NCI-H446 (cell line): ENCODE measurements around the gene INS.

ENCODE experiments used
- DNase-seq, 2 experiments: peaks; one replicate each; lab custom pipeline; 2025; lab: John Stamatoyannopoulos, UW

Gene INS

DNA sequence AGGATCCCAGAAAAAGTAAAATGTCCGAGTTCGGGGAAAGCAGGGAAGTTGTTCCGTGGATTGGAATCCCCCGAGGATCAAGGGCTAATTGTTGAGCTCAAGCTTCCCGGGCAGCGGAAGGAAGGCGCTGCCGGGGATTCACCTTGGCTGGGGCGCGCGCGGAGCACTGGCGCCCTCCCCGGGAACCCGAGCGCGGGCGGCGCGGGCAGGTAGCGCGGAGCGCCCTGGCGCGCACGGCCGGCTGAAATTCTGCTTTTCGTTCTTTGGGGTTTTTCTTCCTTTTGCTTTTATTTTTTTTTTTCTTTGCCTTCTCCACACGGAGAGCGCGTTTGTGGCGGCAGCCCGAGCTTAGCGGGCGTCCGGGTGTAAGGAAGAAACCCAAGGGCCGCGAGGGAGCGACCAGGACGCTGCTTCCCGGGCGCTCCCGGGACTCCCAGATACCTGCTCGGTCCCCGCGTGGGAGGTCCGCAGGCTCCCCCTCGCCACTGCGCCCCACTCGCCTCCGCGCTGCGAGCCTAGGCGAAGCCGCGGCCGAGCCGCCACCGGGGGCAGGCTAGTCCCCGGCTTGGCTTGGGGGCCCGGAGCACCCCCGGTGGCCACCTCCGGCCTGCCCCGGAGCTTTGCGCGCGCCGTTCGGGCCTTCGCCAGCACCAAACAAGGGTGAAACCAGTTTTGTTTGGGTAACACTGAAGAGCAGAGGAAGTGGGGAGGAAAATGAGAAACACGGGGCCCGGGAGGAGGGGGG is 17.0 kb downstream of the INS start:
- DNase-seq: no peak

DNA sequence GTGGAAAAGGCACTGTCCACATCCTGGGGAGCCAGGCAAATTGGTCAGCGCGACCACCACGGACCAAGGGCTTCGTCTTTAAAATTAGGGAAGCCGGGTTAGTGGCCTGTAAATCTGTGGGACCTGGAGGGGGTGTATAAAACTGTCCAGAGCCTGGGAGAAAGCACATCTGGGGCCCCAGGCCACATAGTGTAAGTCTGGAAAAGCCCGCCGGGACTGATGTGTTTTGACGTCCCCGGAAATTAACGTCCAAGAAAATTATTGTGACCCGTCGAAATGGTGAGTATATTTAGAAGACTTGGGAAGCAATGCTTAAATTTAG is 17.6 kb downstream of the INS start:
- no peak for DNase-seq

DNA sequence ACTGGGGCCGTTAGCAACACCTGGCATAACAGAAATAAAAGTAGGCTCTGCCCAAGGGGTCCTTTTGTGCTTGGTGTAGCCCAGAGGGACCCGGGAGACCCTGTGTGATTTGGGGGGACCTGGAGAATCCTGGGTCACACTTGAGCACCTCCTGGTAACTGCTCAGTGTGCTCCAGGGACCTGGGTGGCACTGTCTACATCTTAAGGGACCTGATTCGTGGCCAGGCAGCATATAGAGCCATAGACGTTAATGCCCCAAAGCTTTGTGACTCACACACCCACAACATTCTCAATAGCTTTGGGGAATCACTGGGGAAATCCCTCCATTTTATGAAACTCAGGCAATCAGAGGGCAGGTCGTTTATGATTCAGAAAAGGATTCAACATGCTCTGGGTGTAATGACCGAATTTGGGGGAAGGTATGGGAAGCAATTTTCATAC is 18.2 kb downstream of the INS start:
- no peak for DNase-seq

DNA sequence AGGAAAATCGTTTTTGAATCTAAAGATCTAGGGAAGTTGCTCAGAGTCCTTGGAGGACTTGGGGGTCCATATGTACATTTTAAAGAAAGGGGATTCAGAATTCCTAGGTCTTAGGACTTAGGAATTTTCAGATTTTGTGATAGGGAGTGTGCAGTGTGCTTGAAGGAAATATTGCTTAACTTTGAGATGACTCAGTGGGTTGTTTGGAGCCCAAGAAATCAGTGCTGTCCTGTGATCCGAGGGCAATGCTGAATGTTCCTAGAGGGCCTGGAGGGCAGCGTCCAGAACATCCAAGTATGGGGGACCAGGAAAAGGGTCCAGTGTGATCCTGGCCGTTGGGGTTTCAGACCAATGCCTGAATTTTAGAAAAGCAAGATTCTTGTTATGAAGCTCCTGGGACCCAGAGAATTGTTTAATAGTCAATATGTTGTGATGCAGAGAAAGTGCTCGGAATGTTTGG is 18.7 kb downstream of the INS start:
- DNase-seq: no peak

DNA sequence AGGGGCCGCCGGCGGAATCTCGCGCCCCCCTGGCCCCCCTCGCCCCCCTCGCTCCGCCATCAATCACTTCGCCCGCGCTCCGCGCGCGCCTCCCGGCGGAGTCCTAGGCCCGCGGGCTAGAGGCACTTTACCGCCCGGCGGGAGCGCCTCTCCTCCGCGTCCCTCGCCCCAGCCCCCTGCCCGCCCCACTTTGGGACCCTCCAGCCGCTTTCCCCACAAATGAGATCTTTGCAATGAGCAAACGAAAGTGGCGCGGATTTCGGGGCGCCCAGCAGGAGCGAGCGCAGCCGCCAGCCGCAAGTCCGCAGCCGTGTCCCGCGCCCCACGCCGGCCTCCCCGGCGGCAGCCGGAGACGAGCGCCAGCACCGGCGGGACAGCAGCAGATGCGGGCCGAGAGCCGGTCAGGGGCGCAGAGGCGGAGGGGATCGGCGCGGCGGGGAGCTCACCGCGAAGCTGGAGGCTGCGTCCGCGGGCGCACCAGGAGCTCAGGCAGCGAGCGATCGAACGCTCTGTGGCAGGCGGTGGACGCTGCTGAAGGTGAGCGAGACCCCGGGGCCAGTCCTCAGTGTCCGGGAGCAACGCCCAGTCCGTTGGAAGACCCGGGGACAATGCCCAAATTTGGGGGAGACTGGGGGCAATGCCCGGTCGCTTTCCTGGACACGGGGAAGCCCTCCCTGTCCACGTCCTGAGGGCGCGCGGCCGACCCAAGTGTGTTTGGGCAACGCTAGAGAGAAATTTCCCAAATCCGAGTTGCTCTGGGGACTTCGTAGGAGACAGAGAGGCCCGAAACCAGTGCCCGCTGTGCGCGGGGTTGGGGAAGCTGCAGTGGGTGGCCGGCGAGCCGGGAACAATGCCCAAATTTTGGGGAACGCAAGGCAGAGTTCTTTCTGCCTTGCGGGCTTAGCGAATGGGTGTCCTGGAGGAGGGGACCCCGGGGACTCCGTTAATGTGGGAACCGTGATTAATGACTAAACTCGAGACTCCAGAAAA is 20.3 kb downstream of the INS start:
- no peak for DNase-seq

DNA sequence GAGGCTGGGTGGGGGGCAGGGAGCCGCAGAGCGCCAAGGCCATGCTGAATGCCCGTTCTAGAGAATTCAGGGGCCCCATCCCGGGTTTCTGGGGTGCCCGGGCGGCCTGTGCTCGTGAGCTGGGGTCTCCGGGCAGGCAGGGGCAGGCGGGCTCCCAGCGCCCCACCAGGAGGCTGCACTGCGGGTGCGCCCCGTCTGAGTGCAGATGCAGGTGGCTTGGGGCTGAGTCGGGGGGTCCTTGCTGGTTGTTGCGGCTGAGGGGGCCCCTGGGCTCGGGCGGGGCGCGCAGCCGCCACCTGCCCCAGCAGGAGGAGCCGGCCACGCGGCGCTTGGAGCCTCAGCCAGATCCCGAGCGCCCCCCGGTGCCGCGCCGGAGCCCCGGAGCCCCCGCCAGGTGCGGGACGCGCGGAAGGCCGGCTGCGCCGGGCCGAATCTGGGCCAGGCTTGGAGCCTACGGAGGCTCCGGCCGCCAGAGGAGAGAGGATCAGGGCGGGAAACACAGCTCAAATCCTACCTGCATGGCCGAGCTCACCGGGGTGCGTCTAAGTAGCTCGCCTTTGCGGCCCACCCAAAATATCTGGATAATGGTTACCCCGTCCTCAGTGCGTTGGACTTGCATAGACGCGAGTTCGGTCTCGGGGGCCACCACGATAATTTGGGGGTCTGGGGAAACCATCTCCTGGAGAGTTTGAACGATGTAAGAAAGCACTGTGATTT is 21.2 kb downstream of the INS start:
- DNase-seq: no peak

DNA sequence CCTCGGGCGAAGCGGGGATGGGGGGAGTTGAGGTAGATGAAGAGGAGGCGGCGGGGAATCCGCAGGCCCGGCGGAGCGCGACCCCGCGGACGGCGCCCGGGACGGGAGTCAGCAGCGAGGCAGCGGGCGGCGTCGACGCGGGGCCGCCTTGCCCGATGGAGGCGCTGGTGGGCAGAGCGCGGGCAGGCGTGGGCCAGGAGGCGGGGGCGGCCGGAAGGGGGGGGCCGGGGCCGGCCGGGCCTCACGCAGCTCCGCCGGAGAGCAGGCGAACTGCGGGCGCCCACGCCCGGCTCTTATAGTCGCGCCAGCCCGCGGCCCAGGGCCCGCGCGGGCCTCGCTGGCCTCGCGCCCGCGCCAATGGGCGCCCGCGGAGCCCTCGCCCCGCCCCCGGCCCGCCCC is 21.9 kb downstream of the INS start, which contains the start of gene IGF2:
IGF2 (minus strand) TSS at position 267 of the 399 bp plus-strand sequence. CDS start 3,866 bp downstream, outside the sequence.
- DNase-seq: no peak

DNA sequence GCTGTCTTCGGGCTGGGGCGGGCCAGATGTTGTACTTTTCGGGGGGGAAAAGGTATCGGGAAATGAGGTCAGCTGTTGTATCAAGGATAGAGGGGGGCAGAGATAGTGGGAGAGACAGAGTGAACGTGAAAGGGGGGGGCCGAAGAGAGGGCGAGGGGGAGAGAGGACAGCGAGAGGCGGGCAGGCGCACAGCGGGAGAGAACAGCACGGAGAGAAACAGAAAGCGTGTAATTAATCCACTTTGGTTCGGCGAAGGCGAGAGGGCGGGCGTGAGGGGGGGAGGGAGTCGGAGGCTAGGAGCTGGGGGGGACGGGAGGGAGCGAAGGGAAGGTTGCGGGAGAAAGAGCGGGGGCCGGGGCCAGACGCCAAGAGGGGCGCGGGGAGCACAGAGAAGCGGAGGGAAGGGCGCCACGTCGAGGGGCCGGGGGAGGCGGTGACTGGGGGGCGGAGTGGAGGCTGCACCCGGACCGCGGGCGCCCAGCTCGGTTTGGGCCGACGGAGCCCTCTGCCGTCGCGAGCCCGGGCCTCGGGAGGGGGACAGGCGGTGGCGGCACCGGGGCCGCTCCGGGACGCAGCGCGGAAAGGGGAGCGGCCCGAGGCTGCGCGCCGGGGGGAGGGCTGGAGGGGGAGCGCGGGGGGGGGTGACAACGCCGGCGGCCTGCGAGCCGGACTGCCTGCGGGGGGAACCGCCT is 22.4 kb downstream of the INS start:
- DNase-seq: no peak

DNA sequence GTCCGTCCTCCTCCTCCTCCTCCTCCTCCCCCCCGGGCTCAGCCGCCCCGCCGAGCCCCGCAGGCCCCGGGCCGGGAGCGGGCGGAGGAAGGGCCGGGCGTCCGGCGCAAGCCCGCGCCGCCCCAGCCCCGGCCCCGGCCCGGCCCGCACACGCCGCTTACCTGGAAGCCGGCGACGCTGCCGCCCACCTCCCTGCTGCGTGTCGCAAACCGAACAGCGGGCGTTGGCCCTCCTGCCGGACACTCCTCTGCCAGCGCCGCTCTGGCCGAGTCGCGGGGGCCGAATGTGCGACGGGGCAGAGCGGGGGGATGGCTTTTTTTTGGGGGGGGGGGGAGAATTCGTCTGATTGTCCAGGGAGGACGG is 23.0 kb downstream of the INS start:
- DNase-seq: no peak

DNA sequence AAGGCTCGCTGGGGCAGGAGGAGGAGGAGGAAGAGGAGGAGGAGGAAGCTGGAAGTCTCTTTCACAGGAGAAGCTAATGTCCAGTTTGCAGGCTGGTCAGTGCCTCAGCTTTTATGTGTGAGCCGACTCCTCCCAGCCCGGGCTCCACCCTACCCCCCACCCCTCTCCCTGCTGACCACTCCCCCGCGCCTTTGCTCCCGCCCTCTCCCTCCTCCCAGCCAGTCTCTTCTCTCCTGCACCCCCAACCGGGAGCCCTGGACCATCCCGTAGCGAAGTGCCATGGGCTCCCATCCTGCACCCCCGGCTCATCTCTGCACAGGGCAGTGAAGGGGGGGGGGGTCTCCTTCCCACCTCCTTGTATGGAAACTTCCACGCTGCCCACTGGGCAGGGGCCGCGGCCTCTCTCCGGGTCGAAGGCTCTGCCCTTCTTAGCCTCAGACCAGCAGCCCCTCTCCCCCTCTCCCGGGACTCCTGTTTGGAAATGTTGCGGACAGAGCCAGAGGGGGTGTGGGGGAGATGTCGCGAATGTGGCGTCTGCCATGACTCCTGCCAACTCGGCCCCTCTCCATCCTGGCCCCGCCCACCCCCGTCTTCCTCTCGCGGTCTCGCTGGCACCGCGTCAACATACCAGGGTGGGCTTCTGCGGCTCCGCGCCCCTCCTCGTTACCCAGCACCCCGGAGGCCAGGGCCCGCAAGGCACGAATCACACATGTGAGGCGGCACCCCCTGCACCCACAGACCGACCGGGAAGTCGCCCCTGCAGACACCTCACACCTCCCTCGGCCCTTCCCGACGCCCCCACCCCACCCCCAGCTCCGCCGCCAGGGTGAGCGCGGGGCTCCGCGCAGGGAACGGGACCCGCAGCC is 23.6 kb downstream of the INS start:
- no peak for DNase-seq

DNA sequence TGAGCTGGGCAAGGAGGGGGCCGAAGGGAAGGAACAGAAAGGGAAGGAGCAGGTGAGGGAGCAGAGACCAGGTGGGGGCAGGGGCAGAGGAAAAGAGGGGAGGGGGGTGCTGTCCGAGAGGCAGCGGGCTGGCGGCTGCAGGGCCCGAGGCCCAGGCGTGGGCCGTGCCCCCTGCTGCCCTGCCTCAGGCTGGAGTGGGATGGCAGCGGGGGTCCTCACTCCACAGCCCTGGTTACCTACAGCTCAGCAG is 24.1 kb downstream of the INS start:
- no peak for DNase-seq

DNA sequence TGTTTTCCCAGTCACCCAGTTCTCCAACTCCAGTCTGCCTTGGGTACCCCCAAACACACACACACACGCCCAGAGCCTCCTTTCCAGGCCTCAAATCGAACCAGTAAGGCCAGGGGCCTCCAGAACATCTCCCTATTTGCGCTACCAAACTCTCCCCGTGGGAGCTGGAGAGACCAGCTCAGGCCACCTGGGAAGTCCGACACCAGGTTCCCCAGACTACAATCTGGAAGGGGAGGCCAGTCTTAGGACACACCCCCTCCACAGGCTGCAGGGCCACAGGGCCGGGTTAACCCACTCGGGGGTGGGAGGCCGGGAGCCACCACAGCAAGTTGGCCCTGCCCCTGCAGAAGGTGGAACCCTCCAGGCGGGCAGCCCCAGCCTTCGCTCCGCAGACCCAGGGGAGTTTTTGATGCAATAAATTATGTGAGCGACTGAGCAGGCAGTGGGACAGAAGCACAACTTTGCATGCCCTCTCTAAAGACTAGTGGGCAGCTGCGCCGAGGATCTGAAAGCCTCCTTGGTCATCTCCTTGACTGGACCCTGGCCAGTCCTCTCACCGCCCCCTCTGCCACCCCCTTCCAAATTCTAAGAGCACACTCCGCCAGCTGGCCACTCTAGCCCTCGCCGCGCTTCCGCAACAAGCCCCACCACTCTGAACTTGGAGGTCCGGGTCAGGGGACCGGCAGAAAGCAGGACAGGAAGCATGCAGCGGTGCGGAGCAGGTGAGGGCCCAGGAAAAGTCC is 24.6 kb downstream of the INS start:
- no peak for DNase-seq

DNA sequence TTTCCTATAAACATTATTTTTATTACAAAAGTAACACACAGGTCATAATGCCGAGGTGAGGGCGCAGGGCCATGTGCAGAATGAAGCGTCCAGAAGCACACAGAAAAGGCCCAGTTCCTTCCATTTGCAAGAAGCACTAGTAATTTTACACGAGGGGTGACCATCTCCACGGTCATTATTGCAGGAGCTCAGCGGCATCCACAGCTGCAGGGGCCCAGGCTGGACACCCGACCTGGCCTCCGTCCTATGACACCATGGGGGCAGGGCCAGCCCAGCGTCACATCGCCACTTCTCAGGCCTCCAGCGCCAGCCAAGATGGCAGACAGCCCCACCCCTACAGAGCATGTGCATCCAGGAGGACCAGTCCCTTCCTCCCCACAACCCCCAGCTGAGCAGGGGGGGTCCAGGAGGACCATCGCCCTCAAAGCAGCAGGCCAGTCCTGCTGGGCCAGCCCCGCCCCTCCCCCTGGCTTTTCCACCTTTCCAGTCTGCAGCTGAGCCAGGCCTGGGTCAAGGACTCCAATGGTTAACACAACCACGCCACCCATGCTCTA is 25.3 kb downstream of the INS start:
- DNase-seq: no peak

DNA sequence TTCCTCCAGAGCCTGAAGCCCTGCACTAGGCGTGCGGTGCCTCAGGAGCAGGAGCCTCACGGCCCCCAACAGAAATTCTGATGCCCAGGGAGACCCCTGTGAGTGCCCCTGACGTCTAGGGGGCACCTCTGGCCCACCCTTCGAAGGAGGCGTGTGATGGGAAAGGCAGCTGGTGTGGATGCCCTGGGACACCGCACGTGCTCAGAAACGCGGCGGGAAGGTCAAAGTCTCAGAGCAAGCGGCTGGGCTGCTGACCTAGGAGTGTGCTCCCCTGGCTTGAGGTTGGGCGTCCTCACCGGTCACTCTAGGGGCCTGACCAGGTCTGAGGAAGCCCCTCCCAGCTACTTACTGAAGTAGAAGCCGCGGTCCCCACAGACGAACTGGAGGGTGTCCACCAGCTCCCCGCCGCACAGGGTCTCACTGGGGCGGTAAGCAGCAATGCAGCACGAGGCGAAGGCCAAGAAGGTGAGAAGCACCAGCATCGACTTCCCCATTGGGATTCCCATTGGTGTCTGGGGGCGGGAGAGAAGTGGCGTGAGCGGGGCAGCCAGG is 25.9 kb downstream of the INS start:
- DNase-seq: no peak

DNA sequence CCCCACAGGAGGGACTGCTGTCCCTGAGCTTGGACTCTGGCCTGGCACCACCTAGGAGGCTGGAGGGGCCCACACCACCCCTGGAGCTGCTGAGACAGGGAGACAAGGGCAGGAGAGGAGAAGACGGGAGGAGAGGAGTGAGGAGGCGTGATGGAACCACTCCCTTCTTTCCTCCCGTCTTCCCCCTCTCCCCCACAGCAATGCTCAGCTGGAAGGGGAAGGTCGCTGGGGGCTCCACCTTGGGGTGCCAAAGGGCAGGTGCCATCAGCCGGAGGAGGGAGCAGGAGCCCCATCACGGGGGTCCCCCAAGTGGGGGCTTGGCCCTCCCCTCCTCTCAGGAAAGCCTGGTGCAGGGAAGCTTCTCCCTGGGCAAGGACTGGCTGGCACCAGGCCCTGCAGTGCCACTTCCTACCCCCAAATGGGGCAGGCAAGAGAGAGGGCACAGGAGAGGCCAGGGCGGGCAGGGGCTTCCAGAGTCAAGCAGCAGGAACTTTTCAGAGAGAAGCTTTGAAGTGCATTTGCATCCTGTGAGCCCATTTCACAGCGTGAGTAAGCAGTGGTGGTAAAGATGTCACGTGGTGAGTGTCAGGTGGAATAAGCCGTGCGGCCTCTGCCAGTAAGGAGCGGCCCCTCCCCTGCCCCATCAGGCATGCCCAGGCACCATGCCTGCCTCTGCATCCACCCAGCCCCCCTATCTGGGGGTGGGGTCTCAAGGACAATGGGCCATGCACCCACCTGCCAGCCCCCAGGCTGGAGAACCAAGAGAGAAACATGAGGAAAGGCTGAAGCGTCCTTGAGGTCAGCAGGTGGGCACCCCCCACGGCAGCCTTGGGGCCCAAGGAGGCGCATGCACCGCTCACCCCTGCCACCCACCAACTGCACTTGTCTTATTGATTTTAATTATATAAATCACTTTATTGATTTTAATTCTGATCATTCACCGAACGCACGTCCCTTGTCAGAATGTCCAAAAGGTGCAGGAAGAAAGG is 26.7 kb downstream of the INS start:
- DNase-seq: no peak

DNA sequence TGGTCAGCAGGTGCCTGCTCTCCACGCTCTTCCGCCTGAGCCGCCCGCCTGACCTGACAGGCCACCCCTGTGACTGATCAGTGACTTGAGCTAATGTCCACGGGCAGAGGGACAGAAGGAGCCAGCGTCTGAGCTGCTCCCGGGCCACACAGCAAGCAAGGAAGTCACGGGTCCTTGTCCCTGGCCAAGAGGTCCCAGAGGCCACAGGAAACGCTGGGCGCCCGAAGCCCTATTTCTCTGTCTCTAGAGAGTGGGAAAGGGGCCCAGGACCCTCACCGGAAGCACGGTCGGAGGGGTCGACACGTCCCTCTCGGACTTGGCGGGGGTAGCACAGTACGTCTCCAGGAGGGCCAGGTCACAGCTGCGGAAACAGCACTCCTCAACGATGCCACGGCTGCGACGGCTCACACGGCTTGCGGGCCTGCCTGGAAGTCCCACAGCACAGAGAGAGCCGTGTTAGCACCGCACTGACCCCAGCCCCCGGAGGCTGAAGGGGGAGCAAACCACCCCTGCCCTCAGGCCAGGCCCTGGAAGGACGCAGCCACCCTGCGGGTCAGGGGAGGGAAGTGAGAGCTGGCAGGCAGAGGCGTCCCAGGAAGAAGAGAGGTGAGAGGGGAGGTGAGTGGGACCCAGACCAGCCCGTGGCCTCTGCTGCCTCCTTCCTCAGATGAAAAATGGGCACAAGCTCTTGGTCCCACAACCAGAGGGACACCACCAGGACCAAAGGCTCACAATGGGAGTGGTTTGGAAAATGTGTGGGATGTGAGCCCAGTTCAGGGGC is 27.6 kb downstream of the INS start:
- DNase-seq: no peak

DNA sequence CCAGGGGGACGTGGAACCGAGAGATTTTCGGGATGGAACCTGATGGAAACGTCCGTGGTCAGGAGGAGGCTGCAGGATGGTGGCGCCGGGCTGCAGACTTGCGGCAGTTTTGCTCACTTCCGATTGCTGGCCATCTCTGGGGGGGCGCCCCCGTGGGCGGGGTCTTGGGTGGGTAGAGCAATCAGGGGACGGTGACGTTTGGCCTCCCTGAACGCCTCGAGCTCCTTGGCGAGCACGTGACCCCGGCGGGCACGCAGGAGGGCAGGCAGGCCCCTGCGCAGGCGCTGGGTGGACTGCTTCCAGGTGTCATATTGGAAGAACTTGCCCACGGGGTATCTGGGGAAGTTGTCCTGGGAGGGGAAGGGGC is 28.2 kb downstream of the INS start:
- DNase-seq: no peak

DNA sequence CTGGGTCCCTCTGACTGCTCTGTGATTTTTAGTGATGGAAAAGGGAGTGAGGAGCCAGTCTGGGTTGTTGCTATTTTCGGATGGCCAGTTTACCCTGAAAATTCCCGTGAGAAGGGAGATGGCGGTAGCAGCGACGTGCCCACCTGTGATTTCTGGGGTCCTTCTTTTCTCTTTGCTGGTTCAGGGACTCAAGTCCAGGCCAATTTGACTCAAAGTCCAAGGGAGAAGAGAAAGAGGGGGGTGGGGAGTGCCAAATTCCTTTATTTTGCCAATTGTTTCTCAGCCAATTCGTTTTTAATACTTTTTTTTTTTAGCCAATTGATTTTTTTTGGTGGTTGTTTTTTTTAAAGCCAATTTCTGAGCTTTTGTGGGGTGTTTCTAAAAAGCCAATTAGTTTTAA is 28.8 kb downstream of the INS start:
- DNase-seq: no peak
